ENCODE measurements around the gene TMEM63B.

The TMEM63B gene

DNA sequence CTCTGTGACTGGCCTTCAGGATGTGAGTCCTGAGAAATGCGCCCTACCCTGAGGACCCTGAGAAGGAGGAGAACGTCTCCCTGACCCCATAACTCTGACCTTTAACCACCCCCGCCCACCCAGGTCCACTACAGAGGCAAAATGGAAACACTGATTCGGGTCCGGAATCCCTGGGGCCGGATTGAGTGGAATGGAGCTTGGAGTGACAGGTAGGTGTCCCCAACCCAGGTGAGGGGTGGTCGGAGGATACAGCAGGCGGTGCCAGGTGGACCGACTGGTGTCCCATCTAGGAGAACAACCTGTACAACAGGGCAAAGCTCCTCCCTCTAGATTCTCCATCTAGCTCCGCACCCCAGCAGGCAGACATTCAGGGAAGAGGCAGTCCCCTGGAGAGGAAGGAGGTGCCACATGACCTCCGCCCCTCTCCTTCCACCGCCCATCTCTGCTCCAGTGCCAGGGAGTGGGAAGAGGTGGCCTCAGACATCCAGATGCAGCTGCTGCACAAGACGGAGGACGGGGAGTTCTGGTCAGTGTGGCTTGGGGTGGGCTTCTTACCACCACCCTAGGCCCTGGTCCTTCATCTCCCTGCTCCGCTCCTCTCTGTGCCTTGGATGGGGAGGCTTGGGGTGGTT is 48.9 kb downstream of the TMEM63B start:
- no peak for TF ChIP-seq CTCF (IDR thresholded peaks at IDR 0.05; ENCODE audit: borderline replicate concordance, insufficient read depth, low read depth, low read length)
- H3K4me3 ChIP-seq (ENCODE audit: low read depth, low read length) = no peak overlapping the region

- TF ChIP-seq CTCF (IDR thresholded peaks at IDR 0.05; ENCODE audit: borderline replicate concordance, insufficient read depth, low read depth, low read length) = no peak
Observed at GRCh38 chr6:44176762-44177509, 49.6 kb downstream of the TMEM63B start.

DNA sequence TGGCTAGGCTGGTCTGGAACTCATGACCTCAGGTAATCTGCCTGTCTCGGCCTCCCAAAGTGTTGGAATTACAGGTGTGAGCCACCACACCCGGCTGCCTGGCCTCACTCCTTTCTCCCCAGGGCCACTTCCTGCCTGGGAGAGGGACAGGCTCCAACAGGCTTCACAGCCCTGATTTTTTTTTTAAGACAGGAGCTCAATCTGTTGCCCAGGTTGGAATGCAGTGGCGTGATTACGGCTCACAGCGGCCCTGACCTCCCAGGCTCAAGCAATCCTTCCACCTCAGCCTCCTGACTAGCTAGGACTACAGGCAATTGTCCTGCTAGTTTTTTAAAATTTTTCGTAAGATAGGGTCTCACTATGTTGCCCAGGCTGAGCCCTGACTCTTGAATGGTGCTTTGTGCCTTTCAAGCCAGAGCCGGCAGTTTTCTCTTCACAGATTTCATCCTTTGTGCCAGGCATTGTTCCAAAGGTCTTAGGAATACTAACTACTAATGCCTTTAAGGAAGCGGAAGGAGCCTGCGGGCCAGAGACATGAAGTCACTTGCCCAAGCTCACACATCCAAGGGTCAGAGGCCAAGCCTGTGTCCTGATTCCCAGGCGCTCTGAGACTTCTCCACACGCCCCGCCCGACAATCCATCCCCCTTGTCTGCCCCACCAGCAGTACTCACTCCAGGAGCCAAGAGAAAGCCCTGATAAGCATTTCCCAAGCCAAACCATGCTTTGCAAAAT is 50.5 kb downstream of the TMEM63B start:
- no peak for TF ChIP-seq CTCF (IDR thresholded peaks at IDR 0.05; ENCODE audit: borderline replicate concordance, insufficient read depth, low read depth, low read length)
- H3K4me3 ChIP-seq (ENCODE audit: low read depth, low read length) = no peak overlapping the region

More at GRCh38 chr6:44176762-44177509, 49.6 kb downstream of the TMEM63B start:
- H3K4me3 ChIP-seq (ENCODE audit: low read depth, low read length) = peak overlapping the region; percentile 17

DNA sequence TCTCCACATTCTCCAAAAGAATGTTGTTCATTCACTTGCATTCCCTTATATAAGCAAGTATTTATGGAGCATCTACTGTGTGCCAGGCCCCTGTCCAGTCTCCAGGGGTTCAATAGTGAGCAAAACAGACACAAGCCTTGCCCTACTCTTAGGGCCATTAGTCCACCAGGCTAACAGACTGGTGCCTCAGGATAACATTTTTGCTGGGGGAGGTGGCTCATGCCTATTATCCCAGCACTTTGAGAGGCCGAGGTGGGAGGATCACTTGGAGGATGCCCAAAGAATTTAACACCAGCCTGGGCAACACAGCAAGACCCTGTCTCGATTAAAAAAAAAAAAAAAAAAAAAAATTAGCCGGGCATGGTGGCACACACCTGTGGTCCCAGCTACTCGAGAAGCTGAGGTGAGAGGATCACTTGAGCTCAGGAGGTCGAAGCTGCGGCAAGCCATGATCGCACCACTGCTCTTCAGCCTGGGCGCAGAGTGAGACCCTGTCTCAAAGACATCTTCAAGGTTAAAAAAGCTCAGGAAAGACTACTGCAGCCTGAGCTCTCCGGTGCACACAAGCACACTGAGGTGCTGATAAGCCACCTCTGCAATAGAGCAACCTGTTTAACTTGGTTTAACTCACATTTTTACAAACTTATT is 51.2 kb downstream of the TMEM63B start:
- no peak overlapping the region for H3K4me3 ChIP-seq (ENCODE audit: low read depth, low read length)
- no peak for TF ChIP-seq CTCF (IDR thresholded peaks at IDR 0.05; ENCODE audit: borderline replicate concordance, insufficient read depth, low read depth, low read length)

GRCh38 chr6:44179072-44179536 is 51.8 kb downstream of the TMEM63B start:
- no peak overlapping the region for H3K4me3 ChIP-seq (ENCODE audit: low read depth, low read length)
- TF ChIP-seq CTCF (IDR thresholded peaks at IDR 0.05; ENCODE audit: borderline replicate concordance, insufficient read depth, low read depth, low read length) = no peak

DNA sequence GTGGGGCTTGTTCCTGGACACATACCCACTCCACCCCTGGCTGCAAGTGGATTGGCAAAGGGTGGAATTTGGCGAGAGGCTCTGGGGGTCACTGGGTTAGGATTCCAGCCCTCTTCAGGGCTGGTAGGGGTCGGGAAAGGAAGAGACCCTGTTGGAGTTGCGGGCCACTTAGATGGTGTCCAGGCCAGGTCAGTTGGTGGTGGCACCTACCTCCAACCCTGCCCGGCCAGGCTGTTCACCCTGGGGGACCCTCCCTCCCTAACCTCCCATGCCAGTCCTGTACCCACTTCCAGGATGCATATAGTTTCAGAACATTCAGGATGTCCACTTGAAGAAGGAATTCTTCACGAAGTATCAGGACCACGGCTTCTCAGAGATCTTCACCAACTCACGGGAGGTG is 52.3 kb downstream of the TMEM63B start:
- no peak overlapping the region for H3K4me3 ChIP-seq (ENCODE audit: low read depth, low read length)
- TF ChIP-seq CTCF (IDR thresholded peaks at IDR 0.05; ENCODE audit: borderline replicate concordance, insufficient read depth, low read depth, low read length) = no peak
